ENCODE measurements around the gene CBLC.
"Not testable (repeated sequence)": the region's sequence is repeated elsewhere in the genome, so short reads cannot be mapped to it uniquely, and the experiment has no call there.

Gene CBLC

DNA sequence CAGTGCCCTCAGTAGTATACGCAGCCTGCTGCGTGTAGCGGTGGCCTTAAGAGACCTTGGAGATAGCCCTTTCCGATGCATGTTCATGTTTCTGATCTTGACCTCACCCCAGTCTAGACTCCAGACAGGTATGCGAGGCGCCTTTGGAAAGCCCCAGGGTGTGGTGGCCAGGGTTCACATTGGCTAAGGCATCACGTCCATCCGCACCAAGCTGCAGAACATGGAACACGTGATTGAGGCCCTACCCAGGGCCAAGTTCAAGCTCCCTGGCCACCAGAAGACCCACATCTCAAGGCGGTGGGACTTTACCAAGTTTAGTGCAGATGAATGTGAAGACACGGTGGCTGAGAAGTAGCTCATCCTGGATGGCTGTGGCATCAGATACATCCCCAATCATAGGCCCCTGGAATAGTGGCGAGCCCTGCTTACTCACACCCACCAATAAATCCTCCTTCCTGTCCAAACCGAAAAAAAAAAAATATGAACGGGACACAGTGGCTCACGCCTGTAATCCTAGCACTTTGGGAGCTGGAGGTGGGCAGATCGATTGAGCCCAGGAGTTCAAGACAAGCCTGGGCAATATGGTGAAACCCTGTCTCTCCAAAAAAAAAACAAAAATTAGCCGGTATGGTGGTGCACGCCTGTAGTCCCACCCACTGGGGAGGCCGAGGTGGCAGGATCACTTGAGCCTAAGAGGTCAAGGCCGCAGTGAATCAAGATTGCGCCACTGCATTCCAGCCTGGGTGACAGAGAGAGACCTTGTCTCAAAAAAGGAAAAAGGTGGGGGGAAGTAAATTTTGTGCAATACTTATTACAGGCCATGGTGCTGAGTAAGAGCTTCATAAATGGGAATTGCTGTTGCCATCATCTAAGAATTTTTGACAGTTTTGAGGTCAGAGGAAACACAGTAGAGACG, 12.4 kb upstream of the CBLC start:
- no peak for DNase-seq (ENCODE audit: low read depth in 2 of 2)

DNA sequence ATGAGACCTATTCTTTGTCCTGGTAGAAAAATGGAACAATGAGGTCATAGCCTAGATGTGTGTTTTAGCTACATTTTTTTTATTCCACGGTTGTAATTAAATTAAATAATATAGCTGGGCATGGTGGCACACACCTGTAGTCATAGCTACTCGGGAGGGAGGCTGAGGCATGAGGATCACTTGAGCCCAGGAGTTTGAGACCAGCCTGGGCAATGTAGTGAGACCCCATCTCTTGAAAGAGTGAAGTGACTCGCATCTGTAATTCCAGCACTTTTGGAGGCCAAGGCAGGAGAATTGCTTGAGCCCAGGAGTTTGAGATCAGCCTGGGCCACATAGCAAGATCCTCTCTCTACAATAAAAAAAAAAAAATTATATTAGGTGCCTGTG, 11.7 kb upstream of the CBLC start:
- DNase-seq (ENCODE audit: low read depth in 2 of 2), result no peak

DNA sequence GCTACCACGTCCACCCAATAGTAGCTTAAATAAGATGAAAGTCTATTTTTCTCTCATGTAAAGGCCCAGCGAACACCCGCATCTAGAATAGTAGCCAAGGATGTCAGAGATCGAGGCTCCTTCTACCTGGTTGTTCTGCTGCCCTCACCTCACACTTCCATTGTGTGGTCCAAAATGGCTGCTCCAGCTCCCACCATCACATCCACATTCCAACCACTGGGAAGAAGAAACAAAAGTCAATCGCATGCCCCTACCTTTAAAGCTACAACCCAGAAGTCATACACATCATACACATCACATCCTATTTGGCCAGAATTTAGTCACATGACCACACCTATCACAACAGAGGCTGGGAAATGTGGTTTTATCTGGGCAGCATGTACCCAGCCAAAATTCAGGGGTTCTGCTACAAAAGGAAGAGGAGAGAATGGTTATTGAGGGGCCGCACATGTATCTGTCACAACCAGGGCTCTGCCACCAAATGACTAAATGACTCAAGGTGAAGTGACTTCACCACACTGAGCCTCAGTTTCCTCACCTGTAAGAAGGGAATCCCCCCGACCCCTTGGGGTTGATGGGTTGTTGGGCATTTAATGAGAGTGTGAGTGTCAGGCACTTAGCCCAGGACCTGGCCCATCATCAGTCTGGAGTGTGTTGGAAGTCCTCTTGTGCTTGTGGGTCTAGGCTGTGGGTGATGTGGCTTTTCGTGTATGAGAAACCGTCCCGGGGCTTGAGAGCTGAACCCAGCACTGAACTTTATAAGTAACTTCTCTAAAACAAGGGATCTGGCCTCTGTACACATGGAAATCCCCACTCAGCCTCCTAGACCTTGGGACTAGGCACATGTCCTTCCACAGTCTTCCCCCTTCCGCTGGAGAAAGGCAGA, 10.2 kb upstream of the CBLC start:
- no peak for DNase-seq (ENCODE audit: low read depth in 2 of 2)

DNA sequence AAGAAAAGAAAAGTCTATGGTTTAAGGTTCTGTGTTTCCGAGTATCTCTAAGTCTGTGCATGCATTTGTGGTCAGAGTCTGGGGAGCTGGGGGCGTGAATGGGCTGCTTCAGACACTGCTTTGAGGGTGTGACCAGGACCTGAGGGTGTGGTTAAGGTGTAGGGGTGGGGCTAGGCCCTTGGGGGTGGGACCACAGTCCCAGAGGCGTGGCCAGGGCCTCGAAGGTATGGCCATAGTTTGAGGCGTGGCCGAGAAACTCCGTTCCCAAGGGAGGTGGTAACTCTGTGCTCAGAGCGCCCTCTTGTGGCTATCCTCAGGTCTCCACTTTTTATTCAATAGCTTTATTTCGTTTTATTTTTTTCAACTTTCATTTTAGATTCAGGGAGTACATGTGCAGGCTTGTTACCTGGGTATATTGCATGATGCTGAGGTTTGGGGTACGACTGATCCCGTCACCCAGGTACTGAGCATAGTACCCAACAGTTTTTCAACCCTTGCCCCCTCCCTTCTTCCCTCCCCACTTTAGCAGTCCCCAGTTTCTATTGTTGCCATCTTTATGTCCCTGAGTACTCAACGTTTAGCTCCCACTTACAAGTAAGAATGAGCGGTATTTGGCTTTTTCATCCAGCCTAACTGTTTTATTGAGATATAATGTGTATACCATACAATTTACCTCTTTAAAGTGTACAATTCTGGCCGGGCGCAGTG, 7.0 kb upstream of the CBLC start:
- peak; percentile 80 to 81 for DNase-seq (ENCODE audit: low read depth in 2 of 2)

DNA sequence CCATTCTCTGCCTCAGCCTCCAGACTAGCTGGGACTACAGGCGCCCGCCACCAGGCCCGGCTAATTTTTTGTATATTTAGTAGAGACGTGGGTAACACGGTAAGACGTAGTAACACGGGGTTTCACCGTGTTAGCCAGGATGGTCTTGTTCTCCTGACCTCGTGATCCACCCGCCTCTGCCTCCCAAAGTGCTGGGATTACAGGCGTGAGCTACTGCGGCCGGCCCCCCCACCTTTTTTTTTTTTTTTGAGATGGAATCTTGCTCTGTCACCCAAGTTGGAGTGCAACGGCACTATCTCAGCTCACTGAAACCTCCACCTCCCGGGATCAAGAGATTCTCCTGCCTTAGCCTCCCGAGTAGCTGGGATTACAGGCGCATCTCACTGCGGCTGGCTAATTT, 5.5 kb upstream of the CBLC start:
- DNase-seq (ENCODE audit: low read depth in 2 of 2), result not testable (repeated sequence)

DNA sequence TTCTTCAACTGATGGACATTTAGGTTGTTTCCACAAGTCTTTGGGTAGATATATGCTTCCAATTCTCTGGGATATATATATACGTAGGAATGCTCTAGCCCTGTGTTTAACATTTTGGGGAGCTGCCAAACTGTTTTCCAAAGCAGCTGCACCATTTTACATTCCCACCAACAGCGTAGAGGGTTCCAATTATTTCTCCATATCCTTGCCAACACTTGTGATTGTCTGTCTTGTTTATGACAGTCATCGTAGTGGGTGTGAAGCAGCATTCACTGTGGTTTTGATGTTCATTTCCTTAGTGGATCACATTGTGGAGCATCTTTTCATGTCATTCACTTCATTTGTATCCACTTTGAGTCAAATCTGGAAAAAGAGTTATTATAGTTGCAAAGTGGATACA, 4.7 kb upstream of the CBLC start:
- no peak for DNase-seq (ENCODE audit: low read depth in 2 of 2)

DNA sequence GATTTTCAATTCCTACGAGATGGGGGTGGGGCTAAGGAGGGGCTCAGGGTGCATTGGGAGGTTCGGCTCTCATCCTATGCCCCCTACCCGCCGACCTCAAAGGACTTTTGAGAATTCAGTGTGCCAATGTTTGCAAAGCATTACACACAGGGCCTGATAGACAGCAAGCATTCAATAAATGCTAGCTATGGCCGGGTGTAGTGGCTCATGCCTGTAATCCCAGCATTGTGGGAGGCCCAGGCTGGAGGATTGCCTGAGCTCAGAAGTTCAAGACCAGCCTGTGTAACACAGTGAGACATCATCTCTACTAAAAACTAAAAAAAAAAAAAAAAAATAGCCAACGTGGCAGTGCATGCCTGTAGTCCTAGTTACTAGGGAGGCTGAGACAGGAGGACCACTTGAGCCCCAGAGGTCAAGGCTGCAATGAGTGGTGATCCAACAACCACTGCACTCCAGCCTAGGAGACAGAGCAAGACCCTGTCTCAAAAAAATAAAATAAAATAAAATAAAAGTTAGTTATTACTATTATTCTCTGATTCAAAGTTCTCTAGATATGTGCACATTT, 1.9 kb upstream of the CBLC start:
- no peak for DNase-seq (ENCODE audit: low read depth in 2 of 2)

DNA sequence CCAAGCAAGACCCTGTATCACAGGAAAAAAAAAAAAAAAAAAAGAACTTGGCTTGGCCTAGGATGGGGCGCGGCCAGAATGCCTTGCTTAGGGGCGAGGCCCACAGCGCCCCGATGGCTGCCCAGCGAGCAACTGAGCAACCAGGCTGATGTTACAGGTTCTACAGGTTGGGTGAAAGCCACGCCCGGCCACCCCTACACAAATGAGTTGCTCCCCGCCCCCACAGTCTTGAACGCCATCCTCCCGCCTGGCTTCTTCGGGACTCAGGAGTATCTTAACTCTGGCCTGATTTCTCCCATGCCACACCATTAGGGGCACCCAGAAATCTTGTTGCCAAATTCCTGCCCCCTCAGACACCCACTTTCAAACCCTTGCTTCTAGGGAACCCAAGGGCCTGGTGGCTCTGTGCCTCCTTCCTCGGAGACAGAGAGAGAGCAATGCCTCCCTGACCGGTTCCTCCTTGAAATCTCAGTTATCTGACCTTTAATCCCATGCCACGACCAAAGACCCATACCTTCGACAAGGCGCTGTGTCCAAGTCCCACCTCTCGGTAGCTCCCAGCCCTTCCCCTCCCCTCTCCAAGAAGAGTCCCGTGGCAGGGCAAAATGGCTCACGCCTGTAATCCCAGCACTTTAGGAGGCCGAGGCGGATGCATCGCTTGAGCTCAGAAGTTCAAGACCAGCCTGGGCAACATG, 1.1 kb upstream of the CBLC start:
- no peak for DNase-seq (ENCODE audit: low read depth in 2 of 2)

DNA sequence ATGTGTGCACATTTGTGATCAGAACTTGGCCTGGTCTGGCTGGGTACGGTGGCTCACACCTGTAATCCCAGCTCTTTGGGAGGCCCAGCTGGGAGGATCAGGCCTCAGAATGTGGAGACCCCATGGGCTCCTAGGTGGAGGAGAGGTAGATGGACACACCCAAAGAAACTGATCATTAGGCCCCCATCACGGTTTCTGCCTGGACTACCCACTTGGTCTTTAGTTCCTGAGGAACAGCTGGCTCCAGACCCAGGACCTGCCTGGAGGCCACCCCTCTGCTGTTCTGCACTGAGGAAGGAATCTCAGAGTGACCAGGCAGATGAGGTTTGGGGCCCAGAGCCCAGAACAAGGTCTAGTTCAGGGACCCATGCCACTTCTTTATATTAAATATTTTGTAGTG, 1.5 kb downstream of the CBLC start:
- DNase-seq (ENCODE audit: low read depth in 2 of 2), result no peak

DNA sequence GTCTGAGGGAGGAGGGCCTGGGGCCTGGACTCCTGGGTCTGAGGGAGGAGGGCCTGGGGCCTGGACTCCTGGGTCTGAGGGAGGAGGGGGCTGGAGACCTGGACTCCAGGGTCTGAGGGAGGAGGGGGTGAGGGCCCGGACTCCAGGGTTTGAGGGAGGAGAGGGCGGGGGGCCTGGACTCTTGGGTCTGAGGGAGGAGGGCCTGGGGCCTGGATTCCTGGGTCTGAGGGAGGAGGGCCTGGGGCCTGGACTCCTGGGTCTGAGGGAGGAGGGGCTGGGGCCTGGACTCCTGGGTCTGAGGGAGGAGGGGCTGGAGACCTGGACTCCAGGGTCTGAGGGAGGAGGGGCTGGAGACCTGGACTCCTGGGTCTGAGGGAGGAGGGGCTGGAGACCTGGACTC, 4.0 kb downstream of the CBLC start:
- not testable (repeated sequence) for DNase-seq (ENCODE audit: low read depth in 2 of 2)

DNA sequence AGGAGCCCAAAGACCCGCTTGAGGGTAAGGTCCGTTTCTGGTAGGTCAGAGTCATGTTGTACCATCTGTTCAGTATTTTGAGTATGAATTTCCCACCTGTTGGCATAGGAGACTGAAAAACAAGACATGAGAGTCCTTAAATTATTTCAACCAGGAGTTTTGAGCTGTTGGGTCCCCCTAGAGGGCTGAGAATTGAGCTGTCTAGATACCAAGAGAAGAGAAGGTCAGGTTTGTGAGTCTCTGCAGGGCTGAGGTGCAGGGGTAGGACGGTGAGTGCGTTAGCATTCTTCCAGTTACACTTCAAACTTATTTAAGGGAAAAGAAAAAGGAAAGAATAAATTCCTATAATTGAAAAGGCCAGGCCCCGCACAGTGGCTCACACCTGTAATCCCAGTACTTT, 5.0 kb downstream of the CBLC start:
- no peak for DNase-seq (ENCODE audit: low read depth in 2 of 2)

DNA sequence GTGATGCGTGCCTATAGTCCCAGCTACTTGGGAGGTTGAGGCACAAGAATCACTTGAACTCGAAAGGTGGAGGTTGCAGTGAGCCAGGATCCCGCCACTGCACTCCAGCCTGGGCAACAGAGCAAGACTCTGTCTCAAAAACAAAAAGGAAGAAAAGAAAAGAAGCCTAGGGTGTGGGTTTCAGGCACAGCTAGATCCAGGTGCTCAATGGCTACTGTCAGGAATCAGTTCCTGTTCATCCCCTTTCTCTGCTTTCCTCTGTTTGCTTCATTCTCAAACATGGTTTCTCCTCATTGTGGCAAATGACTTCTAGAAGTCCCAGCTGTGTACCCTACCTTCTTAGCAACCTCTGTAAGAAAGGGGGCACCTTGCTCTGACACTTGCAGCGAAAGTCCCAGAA, 5.9 kb downstream of the CBLC start:
- DNase-seq (ENCODE audit: low read depth in 2 of 2), result no peak

DNA sequence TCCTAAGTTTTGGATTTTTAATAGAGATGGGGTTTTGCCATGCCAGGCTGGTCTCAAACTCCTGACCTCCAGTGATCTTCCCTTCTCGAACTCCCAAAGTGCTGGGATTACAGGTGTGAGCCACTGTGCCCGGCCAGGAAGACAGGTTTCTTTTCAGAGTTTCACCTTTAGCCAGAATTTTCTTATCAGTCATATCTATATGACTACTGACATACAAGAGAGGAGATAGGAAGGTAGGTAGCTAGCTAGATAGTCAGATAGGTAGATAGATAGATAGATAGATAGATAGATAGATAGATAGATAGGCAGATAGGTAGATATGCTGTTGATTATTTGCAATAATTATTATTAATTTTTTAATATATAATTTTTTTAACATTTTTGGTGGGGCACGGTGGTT, 7.6 kb downstream of the CBLC start:
- no peak for DNase-seq (ENCODE audit: low read depth in 2 of 2)

DNA sequence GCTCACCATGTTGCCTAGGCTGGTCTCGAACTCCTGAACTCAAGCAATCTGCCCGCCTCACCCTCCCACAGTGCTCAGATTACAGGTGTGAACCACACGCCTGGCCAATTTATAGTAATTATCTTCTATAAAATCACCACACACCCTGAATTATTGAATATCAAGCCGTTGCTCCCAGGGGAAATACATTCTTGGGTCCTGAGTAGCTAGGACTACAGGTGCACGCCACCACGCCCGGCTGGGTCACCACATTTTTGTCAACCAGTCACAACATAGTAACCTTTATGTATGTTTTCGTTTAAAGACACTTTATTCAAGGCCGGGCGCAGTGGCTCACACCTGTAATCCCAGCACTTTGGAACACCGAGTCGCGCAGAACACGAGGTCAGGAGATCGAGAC, 8.3 kb downstream of the CBLC start:
- DNase-seq (ENCODE audit: low read depth in 2 of 2), result no peak

DNA sequence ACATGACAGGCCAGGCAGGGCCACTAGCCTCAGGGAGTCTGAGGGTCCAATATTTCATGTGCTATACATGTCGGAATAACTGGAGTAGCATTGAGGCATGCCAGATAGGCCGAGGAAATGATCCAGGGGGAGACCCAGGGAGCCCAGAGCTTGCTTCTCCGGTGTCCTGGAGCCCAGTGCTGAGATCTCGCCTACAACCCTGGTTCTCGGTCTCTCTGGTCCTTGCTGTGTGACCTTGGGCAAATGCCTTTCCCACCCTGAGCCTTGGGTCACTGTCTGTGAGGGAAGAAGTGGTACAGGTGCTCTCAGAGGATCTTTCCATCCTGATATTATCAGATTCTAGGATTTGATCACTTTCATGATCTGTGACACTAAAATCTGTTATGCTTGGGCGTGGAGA, 11.3 kb downstream of the CBLC start:
- DNase-seq (ENCODE audit: low read depth in 2 of 2), result no peak

DNA sequence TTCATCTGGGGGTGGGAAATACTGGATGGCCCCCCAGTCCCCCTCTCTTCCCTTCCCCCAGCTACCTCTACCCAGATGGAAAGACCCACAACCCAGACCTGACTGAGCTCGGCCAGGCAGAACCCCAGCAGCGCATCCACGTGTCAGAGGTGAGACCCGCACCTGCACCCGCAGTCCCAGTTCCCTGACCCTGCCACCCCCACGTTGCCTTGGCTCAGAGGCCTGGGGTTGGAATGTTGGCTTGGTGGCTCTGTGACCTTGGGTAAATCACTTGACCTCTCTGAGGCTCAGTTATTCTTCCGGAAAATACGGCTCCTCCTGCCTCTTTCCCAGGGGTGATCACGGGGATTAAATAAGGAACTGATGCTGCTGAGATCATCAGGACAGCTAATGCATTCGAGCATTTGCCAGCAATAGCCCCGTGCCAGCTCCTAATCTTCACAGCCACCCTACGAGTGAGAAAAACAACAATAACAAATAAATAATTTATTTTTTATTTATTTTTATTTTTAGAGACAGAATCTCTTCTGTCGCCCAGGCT, 12.3 kb downstream of the CBLC start:
- no peak for DNase-seq (ENCODE audit: low read depth in 2 of 2)

DNA sequence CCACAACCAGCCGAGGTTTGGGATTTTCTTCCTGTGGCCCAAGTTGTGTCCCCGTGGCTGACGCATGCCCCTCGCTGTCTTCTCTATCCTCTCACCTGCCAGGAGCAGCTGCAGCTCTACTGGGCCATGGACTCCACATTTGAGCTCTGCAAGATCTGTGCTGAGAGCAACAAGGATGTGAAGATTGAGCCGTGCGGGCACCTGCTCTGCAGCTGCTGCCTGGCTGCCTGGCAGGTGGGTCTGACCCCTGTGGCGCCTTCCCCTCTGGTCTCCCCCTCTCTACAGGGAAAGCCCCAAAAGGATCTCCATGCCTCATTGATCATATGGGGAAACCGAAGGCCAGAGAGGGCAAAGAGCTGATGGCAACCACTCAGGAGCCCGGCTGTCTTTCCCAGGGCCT, 14.6 kb downstream of the CBLC start:
- no peak for DNase-seq (ENCODE audit: low read depth in 2 of 2)

DNA sequence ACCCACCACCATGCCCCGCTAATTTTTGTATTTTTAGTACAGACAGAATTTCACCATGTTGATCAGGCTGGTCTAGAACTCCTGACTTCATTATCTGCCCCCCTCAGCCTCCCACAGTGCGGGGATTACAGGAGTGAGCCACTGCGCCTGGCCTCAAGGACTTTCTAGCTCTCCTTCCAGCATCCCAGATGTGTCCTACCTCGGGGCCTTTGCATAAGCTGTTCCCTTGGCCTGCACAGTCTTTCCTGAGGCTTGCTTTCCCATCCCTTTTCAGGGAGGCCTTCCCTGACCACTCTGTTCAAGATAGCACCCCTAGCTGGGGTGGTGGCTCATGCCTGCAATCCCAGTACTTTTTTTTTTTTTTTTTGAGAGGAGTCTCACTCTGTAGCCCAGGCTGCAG, 16.9 kb downstream of the CBLC start:
- no peak for DNase-seq (ENCODE audit: low read depth in 2 of 2)

DNA sequence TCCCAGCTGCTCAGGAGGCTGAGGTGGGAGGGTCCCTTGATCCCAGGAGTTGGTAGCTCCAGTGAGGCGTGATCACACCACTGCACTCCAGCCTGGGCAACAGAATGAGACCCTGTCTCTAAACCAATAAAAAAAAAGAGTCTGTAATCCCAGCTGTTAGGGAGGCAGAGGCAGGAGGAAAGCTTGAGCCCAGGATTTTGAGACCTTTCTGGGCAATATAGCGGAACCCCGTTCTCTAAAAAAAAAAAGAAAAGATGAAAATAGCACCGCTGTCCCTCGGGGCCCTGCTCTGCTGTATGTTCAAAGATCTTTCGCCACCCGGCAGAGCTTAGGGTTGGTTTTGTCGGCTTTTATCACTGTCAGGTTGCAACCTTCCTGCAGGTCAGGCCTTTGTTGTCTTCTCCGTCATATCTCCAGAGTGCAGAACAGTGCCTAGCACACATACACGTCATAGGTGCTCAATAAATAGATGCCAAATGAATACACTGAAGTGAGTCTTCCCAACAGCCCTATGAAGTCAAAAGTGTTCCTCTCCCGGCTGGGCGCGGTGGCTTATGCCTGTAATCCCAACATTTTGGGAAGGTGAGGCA, 17.8 kb downstream of the CBLC start:
- no peak for DNase-seq (ENCODE audit: low read depth in 2 of 2)

DNA sequence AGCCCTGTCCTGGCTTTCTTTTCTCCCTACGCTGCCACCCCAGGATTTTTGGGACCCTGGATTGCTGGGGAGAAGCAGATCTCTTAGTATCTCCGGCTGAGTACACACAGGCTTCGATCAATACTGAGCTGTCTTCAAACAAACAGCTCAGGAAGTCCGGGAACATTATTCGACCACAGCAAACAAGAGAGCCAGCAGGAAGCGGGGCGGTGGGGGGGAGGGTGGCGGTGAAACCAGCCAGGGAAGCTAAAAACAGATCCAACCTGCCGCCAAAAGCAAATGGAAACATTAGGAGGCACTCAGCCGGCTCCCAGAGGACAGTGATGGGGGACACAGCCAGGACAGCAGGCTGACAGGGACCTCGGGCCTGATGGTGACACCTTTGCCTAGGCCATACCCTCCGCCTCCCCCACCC, 19.0 kb downstream of the CBLC start:
- no peak for DNase-seq (ENCODE audit: low read depth in 2 of 2)
